ENCODE results near the gene AMOT. TPM values are rescaled to one million over a fixed set of nuclear protein-coding genes. Genes with fewer than 3 reads are reported as not detected.

AMOT gene
- total RNA-seq, 1 donor from 2014 or later: 36.9 TPM

GRCh38 chrX:112779139-112779538 lies 61.5 kb downstream of the AMOT start:
- no peak overlapping the region for H3K4me2 ChIP-seq (ENCODE audit: low read length)
- H3K4me3 ChIP-seq (ENCODE audit: insufficient read depth, low read depth, low read length): no peak overlapping the region
- no peaks in the 10 kb centered on the region for H3K4me1 ChIP-seq (ENCODE audit: insufficient read depth, low read length)
- H3K27ac ChIP-seq (ENCODE audit: low read depth, low read length): no peak overlapping the region
- no peaks in the 10 kb centered on the region for H3K36me3 ChIP-seq (ENCODE audit: insufficient read depth, low read length)
- no peaks in the 10 kb centered on the region for H3K27me3 ChIP-seq (ENCODE audit: insufficient read depth, low read length)
- no peak overlapping the region for H3K4me3 Mint-ChIP-seq (ENCODE audit: unreplicated experiment)
- H3K27me3 Mint-ChIP-seq (ENCODE audit: low read depth, unreplicated experiment): no peaks in the 10 kb centered on the region
- no peak overlapping the region for H3K27ac Mint-ChIP-seq (ENCODE audit: unreplicated experiment)
- H3K79me2 ChIP-seq (ENCODE audit: insufficient read depth, low read length): no peaks in the 10 kb centered on the region
- no peak overlapping the region for H3K9ac ChIP-seq (ENCODE audit: low read length)
- DNase-seq (ENCODE audit: low read depth): no peak
- no peaks in the 10 kb centered on the region for H4K20me1 ChIP-seq (ENCODE audit: insufficient read depth, low read length)
- no peaks in the 10 kb centered on the region for H3K4me1 Mint-ChIP-seq (ENCODE audit: low read depth, unreplicated experiment)
- TF ChIP-seq EZH2 (IDR thresholded peaks at IDR 0.05; ENCODE audit: insufficient read depth, low read length) (no peak), CTCF (IDR thresholded peaks at IDR 0.05; ENCODE audit: insufficient read depth, low read depth, low read length) (no peak)
- H3K36me3 Mint-ChIP-seq (ENCODE audit: low read depth, unreplicated experiment): peaks cover 9% of the 10 kb centered on the region
- no peak overlapping the region for H2AFZ ChIP-seq (ENCODE audit: low read depth, low read length)
- H3K9me3 Mint-ChIP-seq (ENCODE audit: unreplicated experiment): no peaks in the 10 kb centered on the region
- no peaks in the 10 kb centered on the region for H3K9me3 ChIP-seq (ENCODE audit: insufficient read depth, low read depth, low read length)
- no peak for FAIRE-seq

GRCh38 chrX:112774651-112775293 lies 65.9 kb downstream of the AMOT start:
- Histone ChIP-seq H2AFZ (ENCODE audit: low read depth, low read length) (no peak overlapping the region), H3K36me3 (ENCODE audit: insufficient read depth, low read length) (no peaks in the 10 kb centered on the region), H3K79me2 (ENCODE audit: insufficient read depth, low read length) (no peaks in the 10 kb centered on the region), H3K27ac (ENCODE audit: low read depth, low read length) (no peak overlapping the region), H3K9ac (ENCODE audit: low read length) (no peak overlapping the region), H4K20me1 (ENCODE audit: insufficient read depth, low read length) (no peaks in the 10 kb centered on the region), H3K4me1 (ENCODE audit: insufficient read depth, low read length) (no peaks in the 10 kb centered on the region), H3K27me3 (ENCODE audit: insufficient read depth, low read length) (no peaks in the 10 kb centered on the region), H3K4me3 (ENCODE audit: insufficient read depth, low read depth, low read length) (no peak overlapping the region), H3K4me2 (ENCODE audit: low read length) (no peak overlapping the region), H3K9me3 (ENCODE audit: insufficient read depth, low read depth, low read length) (no peaks in the 10 kb centered on the region)
- Mint-ChIP-seq H3K9me3 (ENCODE audit: unreplicated experiment) (no peaks in the 10 kb centered on the region), H3K4me1 (ENCODE audit: low read depth, unreplicated experiment) (no peaks in the 10 kb centered on the region), H3K4me3 (ENCODE audit: unreplicated experiment) (no peak overlapping the region), H3K27ac (ENCODE audit: unreplicated experiment) (no peak overlapping the region), H3K36me3 (ENCODE audit: low read depth, unreplicated experiment) (no peaks in the 10 kb centered on the region), H3K27me3 (ENCODE audit: low read depth, unreplicated experiment) (no peaks in the 10 kb centered on the region)
- FAIRE-seq (peak; percentile 62), DNase-seq (ENCODE audit: low read depth) (no peak)
- TF ChIP-seq EZH2 (IDR thresholded peaks at IDR 0.05; ENCODE audit: insufficient read depth, low read length) (no peak), CTCF (IDR thresholded peaks at IDR 0.05; ENCODE audit: insufficient read depth, low read depth, low read length) (no peak)

- no peak overlapping the region for H3K4me2 ChIP-seq (ENCODE audit: low read length)
- no peaks in the 10 kb centered on the region for H3K27me3 ChIP-seq (ENCODE audit: insufficient read depth, low read length)
- no peak overlapping the region for H3K27ac ChIP-seq (ENCODE audit: low read depth, low read length)
- Mint-ChIP-seq H3K36me3 (ENCODE audit: low read depth, unreplicated experiment) (no peaks in the 10 kb centered on the region), H3K9me3 (ENCODE audit: unreplicated experiment) (no peaks in the 10 kb centered on the region), H3K4me3 (ENCODE audit: unreplicated experiment) (no peak overlapping the region), H3K27me3 (ENCODE audit: low read depth, unreplicated experiment) (no peaks in the 10 kb centered on the region), H3K27ac (ENCODE audit: unreplicated experiment) (no peak overlapping the region), H3K4me1 (ENCODE audit: low read depth, unreplicated experiment) (no peaks in the 10 kb centered on the region)
- TF ChIP-seq EZH2 (IDR thresholded peaks at IDR 0.05; ENCODE audit: insufficient read depth, low read length): no peak
- TF ChIP-seq CTCF (IDR thresholded peaks at IDR 0.05; ENCODE audit: insufficient read depth, low read depth, low read length): no peak
- no peak overlapping the region for H3K4me3 ChIP-seq (ENCODE audit: insufficient read depth, low read depth, low read length)
- FAIRE-seq (peak; percentile 78), DNase-seq (ENCODE audit: low read depth) (no peak)
- H3K4me1 ChIP-seq (ENCODE audit: insufficient read depth, low read length): no peaks in the 10 kb centered on the region
- H2AFZ ChIP-seq (ENCODE audit: low read depth, low read length): no peak overlapping the region
- no peak overlapping the region for H3K9ac ChIP-seq (ENCODE audit: low read length)
- no peaks in the 10 kb centered on the region for H3K9me3 ChIP-seq (ENCODE audit: insufficient read depth, low read depth, low read length)
- no peaks in the 10 kb centered on the region for H3K36me3 ChIP-seq (ENCODE audit: insufficient read depth, low read length)
- no peaks in the 10 kb centered on the region for H4K20me1 ChIP-seq (ENCODE audit: insufficient read depth, low read length)
- no peaks in the 10 kb centered on the region for H3K79me2 ChIP-seq (ENCODE audit: insufficient read depth, low read length)
Observed at GRCh38 chrX:112774142-112774541, 66.5 kb downstream of the AMOT start.

Data from astrocyte (in vitro differentiated cells and primary cell).